HG03439 (cell line): ENCODE measurements around the gene PCBP3.
"Not testable (repeated sequence)": the region's sequence is repeated elsewhere in the genome, so short reads cannot be mapped to it uniquely, and the experiment has no call there.

Experiments
- ATAC-seq: cut with Tn5 transposase; IDR thresholded peaks from one replicate; pipeline ENCODE4 v1.9.1; 2021; ENCODE audit warnings: mild to moderate bottlenecking, moderate library complexity; ENCODE audit not compliant: unreplicated experiment

The PCBP3 gene

GRCh38 chr21:45940091-45940490 lies 296.6 kb downstream of the PCBP3 start:
- no peak for ATAC-seq

- no peak for ATAC-seq
Observed at GRCh38 chr21:45940621-45941337, 297.3 kb downstream of the PCBP3 start.

GRCh38 chr21:45941338-45941710 lies 297.8 kb downstream of the PCBP3 start:
- ATAC-seq, result no peak

GRCh38 chr21:45941717-45942546 lies 298.4 kb downstream of the PCBP3 start:
- ATAC-seq, result no peak

- no peak for ATAC-seq
Observed at GRCh38 chr21:45942755-45943629, 299.5 kb downstream of the PCBP3 start.

- ATAC-seq, result no peak
Observed at GRCh38 chr21:45943630-45944540, 300.4 kb downstream of the PCBP3 start.

- ATAC-seq, result no peak
Observed at GRCh38 chr21:45944601-45945000, 301.1 kb downstream of the PCBP3 start.

GRCh38 chr21:45945066-45945867 lies 301.7 kb downstream of the PCBP3 start:
- ATAC-seq, result no peak

GRCh38 chr21:45945868-45946210 lies 302.3 kb downstream of the PCBP3 start:
- ATAC-seq, result no peak

GRCh38 chr21:45947296-45947695 lies 303.8 kb downstream of the PCBP3 start:
- ATAC-seq, result no peak

GRCh38 chr21:45947716-45948255 lies 304.3 kb downstream of the PCBP3 start:
- ATAC-seq, result no peak

- ATAC-seq, result no peak
Observed at GRCh38 chr21:45948576-45949141, 305.1 kb downstream of the PCBP3 start.

GRCh38 chr21:45949928-45950739 lies 306.6 kb downstream of the PCBP3 start:
- ATAC-seq, result no peak

GRCh38 chr21:45950740-45951515 lies 307.4 kb downstream of the PCBP3 start:
- no peak for ATAC-seq

- ATAC-seq, result no peak
Observed at GRCh38 chr21:45951676-45952075, 308.2 kb downstream of the PCBP3 start.

- ATAC-seq, result not testable (repeated sequence)
Observed at GRCh38 chr21:45952527-45952926, 309.0 kb downstream of the PCBP3 start.

- no peak for ATAC-seq
Observed at GRCh38 chr21:45952974-45953373, 309.4 kb downstream of the PCBP3 start.
